ENCODE results near the gene ATP5PB. TPM values are rescaled to one million over a fixed set of nuclear protein-coding genes. Genes with fewer than 3 reads are reported as not detected.

The ATP5PB gene
- total and polyA plus RNA-seq, 4 donors: 143 to 257 (median 223) TPM

DNA sequence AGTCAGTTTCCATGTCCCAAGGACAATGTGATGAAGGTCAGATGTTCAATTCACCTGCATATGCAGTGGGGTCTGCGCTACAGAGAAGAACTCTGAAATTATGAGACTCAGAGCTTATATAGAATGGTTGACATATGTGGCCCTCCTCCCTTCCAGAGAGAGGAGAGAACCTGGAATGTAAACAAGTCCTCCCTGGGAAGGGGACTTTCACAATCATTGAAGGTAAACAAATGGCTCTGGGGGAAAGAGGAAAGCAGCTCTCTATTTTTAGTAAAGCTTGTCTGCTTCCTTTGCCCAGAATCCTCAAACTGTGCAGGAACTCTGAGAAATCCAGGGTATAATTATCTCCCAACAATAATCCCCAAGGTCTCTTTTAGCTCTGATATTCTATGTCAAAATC is 31.5 kb upstream of the ATP5PB start (continued):
- TF ChIP-seq, protein P1, sequence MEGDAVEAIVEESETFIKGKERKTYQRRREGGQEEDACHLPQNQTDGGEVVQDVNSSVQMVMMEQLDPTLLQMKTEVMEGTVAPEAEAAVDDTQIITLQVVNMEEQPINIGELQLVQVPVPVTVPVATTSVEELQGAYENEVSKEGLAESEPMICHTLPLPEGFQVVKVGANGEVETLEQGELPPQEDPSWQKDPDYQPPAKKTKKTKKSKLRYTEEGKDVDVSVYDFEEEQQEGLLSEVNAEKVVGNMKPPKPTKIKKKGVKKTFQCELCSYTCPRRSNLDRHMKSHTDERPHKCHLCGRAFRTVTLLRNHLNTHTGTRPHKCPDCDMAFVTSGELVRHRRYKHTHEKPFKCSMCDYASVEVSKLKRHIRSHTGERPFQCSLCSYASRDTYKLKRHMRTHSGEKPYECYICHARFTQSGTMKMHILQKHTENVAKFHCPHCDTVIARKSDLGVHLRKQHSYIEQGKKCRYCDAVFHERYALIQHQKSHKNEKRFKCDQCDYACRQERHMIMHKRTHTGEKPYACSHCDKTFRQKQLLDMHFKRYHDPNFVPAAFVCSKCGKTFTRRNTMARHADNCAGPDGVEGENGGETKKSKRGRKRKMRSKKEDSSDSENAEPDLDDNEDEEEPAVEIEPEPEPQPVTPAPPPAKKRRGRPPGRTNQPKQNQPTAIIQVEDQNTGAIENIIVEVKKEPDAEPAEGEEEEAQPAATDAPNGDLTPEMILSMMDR (IDR thresholded peaks at IDR 0.05; ENCODE audit: low read depth, low read length, missing input control): no peak
- TF ChIP-seq FOXA2 (IDR thresholded peaks at IDR 0.05) (peak; percentile 98), HNF4G (IDR thresholded peaks at IDR 0.05) (no peak)

DNA sequence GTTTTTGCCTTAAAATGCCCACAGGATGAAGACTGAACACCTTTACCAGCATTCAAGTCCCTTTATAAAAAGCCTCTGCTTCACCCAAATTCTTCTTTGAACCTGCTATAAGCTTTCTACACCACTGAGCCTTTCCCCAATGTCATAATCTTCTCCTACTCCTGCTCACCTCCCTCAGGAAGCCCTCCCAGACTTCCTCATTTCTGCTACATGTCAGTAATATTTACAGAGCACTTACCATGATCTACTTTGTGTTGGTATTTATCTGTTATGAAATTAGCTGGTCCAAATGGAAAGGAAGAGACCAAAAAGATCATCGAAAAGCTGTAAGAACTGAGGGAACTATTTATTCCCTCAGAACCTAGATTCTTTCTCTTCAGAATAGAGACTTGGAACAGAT is 30.2 kb upstream of the ATP5PB start:
- no peak for DNase-seq (ENCODE audit: low spot score)
- Histone ChIP-seq H3K4me3 (ENCODE audit: low read depth in 1 of 3, low read length in 3 of 3) (no peak overlapping the region), H3K9me3 (ENCODE audit: control insufficient read depth in 4 of 4, low read length in 3 of 4) (no peaks in the 10 kb centered on the region), H3K27me3 (ENCODE audit: control insufficient read depth in 4 of 4, insufficient read depth in 4 of 4, low read length in 3 of 4) (no peaks in the 10 kb centered on the region), H3K36me3 (ENCODE audit: control insufficient read depth in 4 of 4, insufficient read depth in 3 of 4, low read depth in 1 of 4, low read length in 3 of 4) (peaks cover 0 to 8% (median 4%) of the 10 kb centered on the region in 4 donors), H3K27ac (ENCODE audit: low read depth in 1 of 2, low read length in 2 of 2) (no peak overlapping the region), H3K9ac (ENCODE audit: low read depth in 1 of 2, low read length in 2 of 2) (no peak overlapping the region), H3K4me1 (ENCODE audit: control insufficient read depth in 4 of 4, insufficient read depth in 4 of 4, low read length in 3 of 4) (peaks cover 6 to 36% (median 31%) of the 10 kb centered on the region in 4 donors)
- 97% methylated on average over 1 of the region's 1 CpG for WGBS
- TF ChIP-seq RAD21 (IDR thresholded peaks at IDR 0.05) (no peak), YY1 (IDR thresholded peaks at IDR 0.05) (no peak), RXRA (IDR thresholded peaks at IDR 0.05) (no peak), JUND (IDR thresholded peaks at IDR 0.05) (no peak), HNF4G (IDR thresholded peaks at IDR 0.05) (no peak), TAF1 (conservative IDR thresholded peaks at IDR 0.05) (no peak)

GRCh38 chr1:111420377-111420776 is 28.9 kb upstream of the ATP5PB start:
- no peaks in the 10 kb centered on the region for H3K9me3 ChIP-seq (ENCODE audit: control insufficient read depth in 4 of 4, low read length in 3 of 4)
- no peaks in the 10 kb centered on the region for H3K27me3 ChIP-seq (ENCODE audit: control insufficient read depth in 4 of 4, insufficient read depth in 4 of 4, low read length in 3 of 4)
- no peak overlapping the region for H3K9ac ChIP-seq (ENCODE audit: low read depth in 1 of 2, low read length in 2 of 2)
- TF ChIP-seq FOXA2 (IDR thresholded peaks at IDR 0.05) (no peak), RAD21 (IDR thresholded peaks at IDR 0.05) (no peak), NR2F2 (IDR thresholded peaks at IDR 0.05) (no peak), GABPA (IDR thresholded peaks at IDR 0.05 in 1 of 2, conservative IDR thresholded peaks at IDR 0.05 in 1 of 2) (no peak), EGR1 (IDR thresholded peaks at IDR 0.05; ENCODE audit: low read depth in 2 of 2) (no peak), JUND (IDR thresholded peaks at IDR 0.05) (no peak), RXRA (IDR thresholded peaks at IDR 0.05) (no peak), HNF4A (conservative IDR thresholded peaks at IDR 0.05) (no peak), HNF4G (IDR thresholded peaks at IDR 0.05) (no peak), TAF1 (conservative IDR thresholded peaks at IDR 0.05) (no peak), SP1 (IDR thresholded peaks at IDR 0.05) (no peak), FOXA1 (IDR thresholded peaks at IDR 0.05) (no peak), REST (IDR thresholded peaks at IDR 0.05) (no peak), YY1 (IDR thresholded peaks at IDR 0.05) (no peak)
- TF ChIP-seq, protein P2, sequence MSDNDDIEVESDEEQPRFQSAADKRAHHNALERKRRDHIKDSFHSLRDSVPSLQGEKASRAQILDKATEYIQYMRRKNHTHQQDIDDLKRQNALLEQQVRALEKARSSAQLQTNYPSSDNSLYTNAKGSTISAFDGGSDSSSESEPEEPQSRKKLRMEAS (IDR thresholded peaks at IDR 0.05): no peak
- TF ChIP-seq, protein P3, sequence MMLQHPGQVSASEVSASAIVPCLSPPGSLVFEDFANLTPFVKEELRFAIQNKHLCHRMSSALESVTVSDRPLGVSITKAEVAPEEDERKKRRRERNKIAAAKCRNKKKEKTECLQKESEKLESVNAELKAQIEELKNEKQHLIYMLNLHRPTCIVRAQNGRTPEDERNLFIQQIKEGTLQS (IDR thresholded peaks at IDR 0.05): no peak
- TF ChIP-seq, protein P1 (IDR thresholded peaks at IDR 0.05; ENCODE audit: low read depth, low read length, missing input control): no peak
- TF ChIP-seq, protein P4, sequence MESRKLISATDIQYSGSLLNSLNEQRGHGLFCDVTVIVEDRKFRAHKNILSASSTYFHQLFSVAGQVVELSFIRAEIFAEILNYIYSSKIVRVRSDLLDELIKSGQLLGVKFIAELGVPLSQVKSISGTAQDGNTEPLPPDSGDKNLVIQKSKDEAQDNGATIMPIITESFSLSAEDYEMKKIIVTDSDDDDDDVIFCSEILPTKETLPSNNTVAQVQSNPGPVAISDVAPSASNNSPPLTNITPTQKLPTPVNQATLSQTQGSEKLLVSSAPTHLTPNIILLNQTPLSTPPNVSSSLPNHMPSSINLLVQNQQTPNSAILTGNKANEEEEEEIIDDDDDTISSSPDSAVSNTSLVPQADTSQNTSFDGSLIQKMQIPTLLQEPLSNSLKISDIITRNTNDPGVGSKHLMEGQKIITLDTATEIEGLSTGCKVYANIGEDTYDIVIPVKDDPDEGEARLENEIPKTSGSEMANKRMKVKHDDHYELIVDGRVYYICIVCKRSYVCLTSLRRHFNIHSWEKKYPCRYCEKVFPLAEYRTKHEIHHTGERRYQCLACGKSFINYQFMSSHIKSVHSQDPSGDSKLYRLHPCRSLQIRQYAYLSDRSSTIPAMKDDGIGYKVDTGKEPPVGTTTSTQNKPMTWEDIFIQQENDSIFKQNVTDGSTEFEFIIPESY (IDR thresholded peaks at IDR 0.05): no peak
- no peak for DNase-seq (ENCODE audit: low spot score)
- peaks cover 6 to 36% (median 31%) of the 10 kb centered on the region in 4 donors for H3K4me1 ChIP-seq (ENCODE audit: control insufficient read depth in 4 of 4, insufficient read depth in 4 of 4, low read length in 3 of 4)
- H3K36me3 ChIP-seq (ENCODE audit: control insufficient read depth in 4 of 4, insufficient read depth in 3 of 4, low read depth in 1 of 4, low read length in 3 of 4): no peaks in the 10 kb centered on the region
- no peak overlapping the region for H3K27ac ChIP-seq (ENCODE audit: low read depth in 1 of 2, low read length in 2 of 2)
- H3K4me3 ChIP-seq (ENCODE audit: low read depth in 1 of 3, low read length in 3 of 3): no peak overlapping the region
- 84% methylated on average over 5 of the region's 5 CpGs for WGBS
